Neural cell (in vitro differentiated cells): Measurements from ENCODE around the gene TDG.

Experiments
- EP300 ChIP-seq: fragments of 450-650 bp; conservative IDR thresholded peaks from 2 replicates; pipeline ENCODE4 v1.6.1; 2014; ENCODE audit warnings: antibody characterized with exemption, mild to moderate bottlenecking, moderate library complexity; ENCODE audit not compliant: poor library complexity, severe bottlenecking
- EZH2 ChIP-seq: fragments of 200-600, 300-800 bp; shearing (Covaris generic), sonication (generic); IDR thresholded peaks from 2 replicates; pipeline ENCODE4 v1.6.1; 2014; ENCODE audit warnings: antibody characterized with exemption, low read length, borderline replicate concordance, mild to moderate bottlenecking; ENCODE audit not compliant: insufficient read depth, poor library complexity, severe bottlenecking
- MXI1 ChIP-seq: fragments of 450-650 bp; conservative IDR thresholded peaks from 2 replicates; pipeline ENCODE4 v1.6.1; 2014; ENCODE audit warnings: antibody characterized with exemption, mild to moderate bottlenecking; ENCODE audit not compliant: poor library complexity, severe bottlenecking
- POLR2AphosphoS5 ChIP-seq: IDR thresholded peaks from 2 replicates; pipeline ENCODE4 v1.6.1; 2012
- RAD21 ChIP-seq: fragments of 450-650 bp; conservative IDR thresholded peaks from 2 replicates; pipeline ENCODE4 v1.6.1; 2014; ENCODE audit warnings: antibody characterized with exemption, mild to moderate bottlenecking, moderate library complexity
- SMC3 ChIP-seq: fragments of 450-650 bp; conservative IDR thresholded peaks from 2 replicates; pipeline ENCODE4 v1.6.1; 2014; ENCODE audit warnings: antibody characterized with exemption, mild to moderate bottlenecking, moderate library complexity; ENCODE audit not compliant: poor library complexity
- TAF1 ChIP-seq: IDR thresholded peaks from 2 replicates; pipeline ENCODE4 v1.6.1; 2012; ENCODE audit warnings: low read depth
- TF ChIP-seq, protein P1 (sequence below): fragments of 450-650 bp; IDR thresholded peaks from 2 replicates; pipeline ENCODE4 v1.5.1; 2014; ENCODE audit warnings: antibody characterized with exemption, mild to moderate bottlenecking, moderate library complexity; ENCODE audit not compliant: poor library complexity, severe bottlenecking
- TF ChIP-seq, protein P2 (sequence below): IDR thresholded peaks from 2 replicates; pipeline ENCODE4 v1.6.1; 2012; ENCODE audit warnings: borderline replicate concordance

DNA sequence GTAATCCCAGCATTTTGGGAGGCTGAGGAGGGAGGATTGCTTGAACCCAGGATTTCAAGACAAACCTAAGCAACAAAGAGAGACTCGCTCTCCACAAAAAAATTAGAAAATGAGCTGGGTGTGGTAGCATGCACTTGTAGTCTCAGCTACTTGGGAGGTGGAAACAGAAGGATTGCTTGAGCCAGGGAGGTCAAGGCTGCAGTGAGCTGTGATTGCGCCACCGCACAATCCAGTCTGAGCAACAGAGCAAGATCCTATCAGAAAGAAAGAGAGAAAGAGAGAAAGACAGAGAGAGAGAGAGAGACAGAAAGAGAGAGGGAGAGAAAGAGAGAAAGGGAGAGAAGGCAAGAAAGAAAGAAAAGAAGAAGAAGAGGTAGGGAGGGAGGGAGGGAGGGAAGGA, 37.0 kb downstream of the TDG start:
- TF ChIP-seq, protein P1, sequence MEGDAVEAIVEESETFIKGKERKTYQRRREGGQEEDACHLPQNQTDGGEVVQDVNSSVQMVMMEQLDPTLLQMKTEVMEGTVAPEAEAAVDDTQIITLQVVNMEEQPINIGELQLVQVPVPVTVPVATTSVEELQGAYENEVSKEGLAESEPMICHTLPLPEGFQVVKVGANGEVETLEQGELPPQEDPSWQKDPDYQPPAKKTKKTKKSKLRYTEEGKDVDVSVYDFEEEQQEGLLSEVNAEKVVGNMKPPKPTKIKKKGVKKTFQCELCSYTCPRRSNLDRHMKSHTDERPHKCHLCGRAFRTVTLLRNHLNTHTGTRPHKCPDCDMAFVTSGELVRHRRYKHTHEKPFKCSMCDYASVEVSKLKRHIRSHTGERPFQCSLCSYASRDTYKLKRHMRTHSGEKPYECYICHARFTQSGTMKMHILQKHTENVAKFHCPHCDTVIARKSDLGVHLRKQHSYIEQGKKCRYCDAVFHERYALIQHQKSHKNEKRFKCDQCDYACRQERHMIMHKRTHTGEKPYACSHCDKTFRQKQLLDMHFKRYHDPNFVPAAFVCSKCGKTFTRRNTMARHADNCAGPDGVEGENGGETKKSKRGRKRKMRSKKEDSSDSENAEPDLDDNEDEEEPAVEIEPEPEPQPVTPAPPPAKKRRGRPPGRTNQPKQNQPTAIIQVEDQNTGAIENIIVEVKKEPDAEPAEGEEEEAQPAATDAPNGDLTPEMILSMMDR, result no peak
- TF ChIP-seq RAD21, result no peak
- TF ChIP-seq SMC3, result no peak
- no peak for TF ChIP-seq EZH2
- TF ChIP-seq TAF1, result no peak
- no peak for TF ChIP-seq EP300
- TF ChIP-seq, protein P2, sequence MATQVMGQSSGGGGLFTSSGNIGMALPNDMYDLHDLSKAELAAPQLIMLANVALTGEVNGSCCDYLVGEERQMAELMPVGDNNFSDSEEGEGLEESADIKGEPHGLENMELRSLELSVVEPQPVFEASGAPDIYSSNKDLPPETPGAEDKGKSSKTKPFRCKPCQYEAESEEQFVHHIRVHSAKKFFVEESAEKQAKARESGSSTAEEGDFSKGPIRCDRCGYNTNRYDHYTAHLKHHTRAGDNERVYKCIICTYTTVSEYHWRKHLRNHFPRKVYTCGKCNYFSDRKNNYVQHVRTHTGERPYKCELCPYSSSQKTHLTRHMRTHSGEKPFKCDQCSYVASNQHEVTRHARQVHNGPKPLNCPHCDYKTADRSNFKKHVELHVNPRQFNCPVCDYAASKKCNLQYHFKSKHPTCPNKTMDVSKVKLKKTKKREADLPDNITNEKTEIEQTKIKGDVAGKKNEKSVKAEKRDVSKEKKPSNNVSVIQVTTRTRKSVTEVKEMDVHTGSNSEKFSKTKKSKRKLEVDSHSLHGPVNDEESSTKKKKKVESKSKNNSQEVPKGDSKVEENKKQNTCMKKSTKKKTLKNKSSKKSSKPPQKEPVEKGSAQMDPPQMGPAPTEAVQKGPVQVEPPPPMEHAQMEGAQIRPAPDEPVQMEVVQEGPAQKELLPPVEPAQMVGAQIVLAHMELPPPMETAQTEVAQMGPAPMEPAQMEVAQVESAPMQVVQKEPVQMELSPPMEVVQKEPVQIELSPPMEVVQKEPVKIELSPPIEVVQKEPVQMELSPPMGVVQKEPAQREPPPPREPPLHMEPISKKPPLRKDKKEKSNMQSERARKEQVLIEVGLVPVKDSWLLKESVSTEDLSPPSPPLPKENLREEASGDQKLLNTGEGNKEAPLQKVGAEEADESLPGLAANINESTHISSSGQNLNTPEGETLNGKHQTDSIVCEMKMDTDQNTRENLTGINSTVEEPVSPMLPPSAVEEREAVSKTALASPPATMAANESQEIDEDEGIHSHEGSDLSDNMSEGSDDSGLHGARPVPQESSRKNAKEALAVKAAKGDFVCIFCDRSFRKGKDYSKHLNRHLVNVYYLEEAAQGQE, result no peak
- no peak for TF ChIP-seq POLR2AphosphoS5
- no peak for TF ChIP-seq MXI1
